ENCODE data around the gene NQO2. TPM values are rescaled to one million over a fixed set of nuclear protein-coding genes. Genes with fewer than 3 reads are reported as not detected.

NQO2 gene
- total RNA-seq, 5 donors from 2014 or later (not counting 1 experiment from before 2014, with no cell fraction given), result 9.1 to 54.6 (median 33.0) TPM

- peaks cover 12 to 28% (median 25%) of the 10 kb centered on the region in 3 donors for H3K4me1 Mint-ChIP-seq
- H3K9me3 ChIP-seq, result no peaks in the 10 kb centered on the region
- no peaks in the 10 kb centered on the region for H3K27me3 Mint-ChIP-seq
- DNase-seq (no peak), ATAC-seq (replicated peaks in 1 of 4) (no peak)
- no peak overlapping the region for H3K4me3 ChIP-seq (ENCODE audit: control insufficient read depth in 1 of 2, extremely low read depth in 1 of 2, low read length in 1 of 2)
- no peak overlapping the region for H3K27ac ChIP-seq (ENCODE audit: low read length)
- no peaks in the 10 kb centered on the region for H3K36me3 Mint-ChIP-seq
- no peaks in the 10 kb centered on the region for H3K36me3 ChIP-seq (ENCODE audit: control insufficient read depth in 2 of 2, extremely low read depth in 1 of 2, insufficient read depth in 1 of 2, low read length in 1 of 2)
- POLR2A ChIA-PET, result no interaction called here
- CTCF ChIA-PET, result interaction anchor here in 1 of 2 donors (1.0 kb wide), 1 partner anchor 30 kb away, joined by 3 read pairs; no protein-coding TSS in a partner anchor
- peaks cover 0 to 4% of the 10 kb centered on the region in 2 experiments for H3K4me1 ChIP-seq (ENCODE audit: control insufficient read depth in 1 of 2, extremely low read depth in 1 of 2, insufficient read depth in 2 of 2, low read length in 2 of 2)
- H3K9me3 Mint-ChIP-seq, result no peaks in the 10 kb centered on the region
- H3K27me3 ChIP-seq (replicated peaks in 1 of 2; ENCODE audit: control insufficient read depth in 2 of 2, extremely low read depth in 1 of 2, insufficient read depth in 2 of 2, low read length in 1 of 2), result no peaks in the 10 kb centered on the region
- no peak overlapping the region for H3K27ac Mint-ChIP-seq
- 89% methylated on average over 7 of the region's 7 CpGs for WGBS (ENCODE audit: insufficient coverage)
- no peak overlapping the region for H3K4me3 Mint-ChIP-seq
These were observed 38.2 kb upstream of the NQO2 start for GRCh38 chr6:2961506-2961905.

- H3K27me3 Mint-ChIP-seq, result no peaks in the 10 kb centered on the region
- ChIA-PET CTCF (interaction anchor here in 1 of 2 donors (1.2 kb wide), 1 partner anchor 24 kb away, joined by 3 read pairs; no protein-coding TSS in a partner anchor), POLR2A (no interaction called here)
- no peaks in the 10 kb centered on the region for H3K36me3 ChIP-seq (ENCODE audit: control insufficient read depth in 2 of 2, extremely low read depth in 1 of 2, insufficient read depth in 1 of 2, low read length in 1 of 2)
- H3K9me3 ChIP-seq, result no peaks in the 10 kb centered on the region
- H3K4me3 Mint-ChIP-seq, result no peak overlapping the region
- no peaks in the 10 kb centered on the region for H3K27me3 ChIP-seq (replicated peaks in 1 of 2; ENCODE audit: control insufficient read depth in 2 of 2, extremely low read depth in 1 of 2, insufficient read depth in 2 of 2, low read length in 1 of 2)
- no peak for ATAC-seq (replicated peaks in 1 of 4)
- H3K27ac ChIP-seq (ENCODE audit: low read length), result no peak overlapping the region
- H3K36me3 Mint-ChIP-seq, result no peaks in the 10 kb centered on the region
- 85% methylated on average over 7 of the region's 9 CpGs for WGBS (ENCODE audit: insufficient coverage)
- no peak overlapping the region for H3K4me3 ChIP-seq (ENCODE audit: control insufficient read depth in 1 of 2, extremely low read depth in 1 of 2, low read length in 1 of 2)
- peaks cover 0 to 4% of the 10 kb centered on the region in 2 experiments for H3K4me1 ChIP-seq (ENCODE audit: control insufficient read depth in 1 of 2, extremely low read depth in 1 of 2, insufficient read depth in 2 of 2, low read length in 2 of 2)
- no peak for DNase-seq
- H3K9me3 Mint-ChIP-seq, result no peaks in the 10 kb centered on the region
- peaks cover 14 to 28% (median 27%) of the 10 kb centered on the region in 3 donors for H3K4me1 Mint-ChIP-seq
- no peak overlapping the region for H3K27ac Mint-ChIP-seq
These were observed 37.7 kb upstream of the NQO2 start for GRCh38 chr6:2962004-2962403.

- no peak for ATAC-seq (replicated peaks in 1 of 4)
- Histone ChIP-seq H3K36me3 (ENCODE audit: control insufficient read depth in 2 of 2, extremely low read depth in 1 of 2, insufficient read depth in 1 of 2, low read length in 1 of 2) (no peaks in the 10 kb centered on the region), H3K4me1 (ENCODE audit: control insufficient read depth in 1 of 2, extremely low read depth in 1 of 2, insufficient read depth in 2 of 2, low read length in 2 of 2) (peaks cover 0 to 4% of the 10 kb centered on the region in 2 experiments), H3K9me3 (no peaks in the 10 kb centered on the region), H3K27me3 (replicated peaks in 1 of 2; ENCODE audit: control insufficient read depth in 2 of 2, extremely low read depth in 1 of 2, insufficient read depth in 2 of 2, low read length in 1 of 2) (no peaks in the 10 kb centered on the region), H3K27ac (ENCODE audit: low read length) (no peak overlapping the region), H3K4me3 (ENCODE audit: control insufficient read depth in 1 of 2, extremely low read depth in 1 of 2, low read length in 1 of 2) (no peak overlapping the region)
- ChIA-PET POLR2A (no interaction called here), CTCF (interaction anchor here in 1 of 2 donors (0.6 to 1.2 kb wide), 3 partner anchors 10 to 24 kb away, joined by 3 to 6 read pairs (median 3); no protein-coding TSS in a partner anchor)
- Mint-ChIP-seq H3K36me3 (no peaks in the 10 kb centered on the region), H3K4me1 (peaks cover 19 to 29% (median 28%) of the 10 kb centered on the region in 3 donors), H3K4me3 (no peak overlapping the region), H3K27ac (no peak overlapping the region), H3K9me3 (no peaks in the 10 kb centered on the region), H3K27me3 (no peaks in the 10 kb centered on the region)
- DNase-seq, result no peak
- no CpG with 5 or more reads among the region's 3 CpGs for WGBS (ENCODE audit: insufficient coverage)
These were observed 37.1 kb upstream of the NQO2 start for GRCh38 chr6:2962636-2963035.

GRCh38 chr6:2963756-2964155 is 35.9 kb upstream of the NQO2 start:
- Histone ChIP-seq H3K36me3 (ENCODE audit: control insufficient read depth in 2 of 2, extremely low read depth in 1 of 2, insufficient read depth in 1 of 2, low read length in 1 of 2) (no peaks in the 10 kb centered on the region), H3K27me3 (replicated peaks in 1 of 2; ENCODE audit: control insufficient read depth in 2 of 2, extremely low read depth in 1 of 2, insufficient read depth in 2 of 2, low read length in 1 of 2) (no peaks in the 10 kb centered on the region), H3K27ac (ENCODE audit: low read length) (no peak overlapping the region), H3K9me3 (no peaks in the 10 kb centered on the region), H3K4me3 (ENCODE audit: control insufficient read depth in 1 of 2, extremely low read depth in 1 of 2, low read length in 1 of 2) (no peak overlapping the region), H3K4me1 (ENCODE audit: control insufficient read depth in 1 of 2, extremely low read depth in 1 of 2, insufficient read depth in 2 of 2, low read length in 2 of 2) (no peaks in the 10 kb centered on the region)
- H3K4me3 Mint-ChIP-seq, result no peak overlapping the region
- peaks cover 16 to 32% (median 31%) of the 10 kb centered on the region in 3 donors for H3K4me1 Mint-ChIP-seq
- 94% methylated on average over 7 of the region's 8 CpGs for WGBS (ENCODE audit: insufficient coverage)
- ChIA-PET POLR2A (no interaction called here), CTCF (interaction anchor here in 1 of 2 donors (1.1 kb wide), 1 partner anchor 11 kb away, joined by 3 read pairs; no protein-coding TSS in a partner anchor)
- DNase-seq, result no peak
- no peaks in the 10 kb centered on the region for H3K27me3 Mint-ChIP-seq
- no peak overlapping the region for H3K27ac Mint-ChIP-seq
- H3K9me3 Mint-ChIP-seq, result no peaks in the 10 kb centered on the region
- H3K36me3 Mint-ChIP-seq, result no peaks in the 10 kb centered on the region
- no peak for ATAC-seq (replicated peaks in 1 of 4)

GRCh38 chr6:2964793-2965505 is 34.7 kb upstream of the NQO2 start:
- Mint-ChIP-seq H3K27ac (no peak overlapping the region), H3K36me3 (no peaks in the 10 kb centered on the region), H3K4me1 (peaks cover 22 to 35% (median 31%) of the 10 kb centered on the region in 3 donors), H3K9me3 (no peaks in the 10 kb centered on the region), H3K4me3 (no peak overlapping the region), H3K27me3 (no peaks in the 10 kb centered on the region)
- H3K27ac ChIP-seq (ENCODE audit: low read length), result no peak overlapping the region
- 97% methylated on average over 11 of the region's 17 CpGs for WGBS (ENCODE audit: insufficient coverage)
- POLR2A ChIA-PET, result no interaction called here
- no peak overlapping the region for H3K4me3 ChIP-seq (ENCODE audit: control insufficient read depth in 1 of 2, extremely low read depth in 1 of 2, low read length in 1 of 2)
- DNase-seq, result no peak
- H3K9me3 ChIP-seq, result no peaks in the 10 kb centered on the region
- CTCF ChIA-PET, result no interaction called here
- no peaks in the 10 kb centered on the region for H3K27me3 ChIP-seq (replicated peaks in 1 of 2; ENCODE audit: control insufficient read depth in 2 of 2, extremely low read depth in 1 of 2, insufficient read depth in 2 of 2, low read length in 1 of 2)
- ATAC-seq (replicated peaks in 1 of 4), result no peak
- no peaks in the 10 kb centered on the region for H3K4me1 ChIP-seq (ENCODE audit: control insufficient read depth in 1 of 2, extremely low read depth in 1 of 2, insufficient read depth in 2 of 2, low read length in 2 of 2)
- no peaks in the 10 kb centered on the region for H3K36me3 ChIP-seq (ENCODE audit: control insufficient read depth in 2 of 2, extremely low read depth in 1 of 2, insufficient read depth in 1 of 2, low read length in 1 of 2)

- Mint-ChIP-seq H3K9me3 (no peaks in the 10 kb centered on the region), H3K36me3 (no peaks in the 10 kb centered on the region), H3K27ac (peak overlapping the region in 1 of 2 donors; percentile 69), H3K27me3 (no peaks in the 10 kb centered on the region), H3K4me3 (no peak overlapping the region), H3K4me1 (peaks cover 31 to 41% (median 40%) of the 10 kb centered on the region in 3 donors)
- H3K36me3 ChIP-seq (ENCODE audit: control insufficient read depth in 2 of 2, extremely low read depth in 1 of 2, insufficient read depth in 1 of 2, low read length in 1 of 2), result no peaks in the 10 kb centered on the region
- peaks cover 0 to 7% of the 10 kb centered on the region in 2 experiments for H3K4me1 ChIP-seq (ENCODE audit: control insufficient read depth in 1 of 2, extremely low read depth in 1 of 2, insufficient read depth in 2 of 2, low read length in 2 of 2)
- no peak overlapping the region for H3K4me3 ChIP-seq (ENCODE audit: control insufficient read depth in 1 of 2, extremely low read depth in 1 of 2, low read length in 1 of 2)
- ATAC-seq (replicated peaks in 1 of 4) (no peak), DNase-seq (no peak)
- no peak overlapping the region for H3K27ac ChIP-seq (ENCODE audit: low read length)
- H3K27me3 ChIP-seq (replicated peaks in 1 of 2; ENCODE audit: control insufficient read depth in 2 of 2, extremely low read depth in 1 of 2, insufficient read depth in 2 of 2, low read length in 1 of 2), result peaks cover 0 to 3% of the 10 kb centered on the region in 2 experiments
- POLR2A ChIA-PET, result interaction anchor here in 1 of 2 donors (0.5 to 0.9 kb wide), 2 partner anchors 11 to 145 kb away, joined by 3 to 11 read pairs; no protein-coding TSS in a partner anchor
- H3K9me3 ChIP-seq, result no peaks in the 10 kb centered on the region
- 100% methylated on average over 1 of the region's 9 CpGs for WGBS (ENCODE audit: insufficient coverage)
- CTCF ChIA-PET, result interaction anchor here (1.2 to 1.3 kb wide), 2 partner anchors 14 kb away, joined by 4 to 5 read pairs; no protein-coding TSS in a partner anchor
These were observed 33.3 kb upstream of the NQO2 start for GRCh38 chr6:2966347-2966746.
